Activated CD4-positive, alpha-beta T cell treated with anti-CD3 and anti-CD28 coated beads, Interleukin-2, amount 10 ng/mL, durations not matched to agents 7 days and 5 days (primary cell): ENCODE results near the gene LSM2. TPM values are rescaled to one million over a fixed set of nuclear protein-coding genes. Genes with fewer than 3 reads are reported as not detected.
"Not testable (repeated sequence)": the region's sequence is repeated elsewhere in the genome, so short reads cannot be mapped to it uniquely, and the experiment has no call there.

Experiments
- CTCF ChIA-PET: fragments of 350-600 bp; sonication (Branson Sonifier 250); formaldehyde crosslinking; loops from one replicate; lab custom pipeline; 2021; ENCODE audit warnings: antibody characterized with exemption; lab: Charles Lee
- POLR2A ChIA-PET: fragments of 350-600 bp; sonication (Branson Sonifier 250); formaldehyde crosslinking; loops from one replicate; lab custom pipeline; 2021; ENCODE audit warnings: antibody characterized with exemption; lab: Charles Lee
- DNase-seq: peaks from one replicate; pipeline ENCODE4 v3.0.0-alpha.2; 2020
- H3K27ac Mint-ChIP-seq: one replicate; pipeline ENCODE4 v1.8.0; 2021; ENCODE audit warnings: mild to moderate bottlenecking, moderate library complexity, mixed read lengths
- H3K27me3 Mint-ChIP-seq: one replicate; pipeline ENCODE4 v1.8.0; 2021; ENCODE audit warnings: mixed read lengths
- H3K36me3 Mint-ChIP-seq: one replicate; pipeline ENCODE4 v1.8.0; 2021; ENCODE audit warnings: low read depth, mixed read lengths
- H3K4me1 Mint-ChIP-seq: one replicate; pipeline ENCODE4 v1.8.0; 2021; ENCODE audit warnings: mixed read lengths
- H3K4me3 Mint-ChIP-seq: one replicate; pipeline ENCODE4 v1.8.0; 2021; ENCODE audit warnings: mild to moderate bottlenecking, moderate library complexity, mixed read lengths
- H3K9me3 Mint-ChIP-seq: one replicate; pipeline ENCODE4 v1.8.0; 2021; ENCODE audit warnings: mixed read lengths
- total RNA-seq, 2 experiments: library from RNA; stranded (reverse); gene quantifications; one replicate each; pipeline ENCODE4 v1.2.3, GENCODE V29; 2021

Gene LSM2
- 100 to 1,000 TPM; 103 to 109 TPM for total RNA-seq

DNA sequence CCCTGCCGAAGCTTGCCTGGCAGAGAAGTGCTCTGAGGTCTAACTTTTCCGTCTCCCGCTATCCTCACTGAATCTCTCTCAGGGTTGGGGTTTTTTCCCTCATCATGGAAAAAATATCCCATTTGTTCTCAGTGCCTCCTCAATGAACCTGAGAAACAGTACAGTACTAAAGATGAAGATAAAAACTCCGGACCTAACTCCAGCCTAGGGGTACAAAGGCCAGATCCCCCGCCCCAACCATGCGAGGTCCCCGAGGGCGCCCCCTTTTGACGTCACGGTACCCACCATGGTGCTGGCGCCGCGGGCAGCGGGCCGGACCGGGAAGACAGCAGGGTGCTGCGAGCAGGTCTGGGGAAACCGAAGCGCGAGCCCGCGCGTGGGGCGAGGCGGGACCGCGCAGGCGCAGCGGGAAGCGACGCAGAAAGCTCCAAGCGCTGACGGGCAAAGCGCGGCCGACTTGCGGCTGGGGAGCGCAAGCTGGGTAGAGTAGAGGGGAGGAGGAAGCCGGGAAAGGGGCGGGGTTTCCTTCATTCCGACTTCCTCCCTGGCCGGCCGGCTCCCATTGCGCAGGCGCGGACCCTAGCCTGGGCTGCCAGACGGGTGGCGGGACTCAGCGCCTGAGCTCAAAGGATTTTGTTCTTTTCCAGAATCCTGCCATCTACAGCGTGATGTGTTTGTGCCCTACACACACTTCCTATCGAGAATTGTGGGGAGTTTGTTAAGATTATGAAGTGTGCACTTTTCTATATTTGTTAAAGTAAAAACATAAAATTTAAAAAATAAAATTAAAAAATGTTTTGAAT, at the start of gene LSM2:
Gene LSM2 (minus strand): TSS at position 497 of the 803 bp plus-strand sequence. CDS start 209 bp downstream, at position 288.
- DNase-seq: peak; percentile 97
- ChIA-PET POLR2A (interaction anchor here (0.6 to 1.2 kb wide), 7 partner anchors 9 to 70 kb away, joined by 3 to 13 read pairs (median 4); partner anchors contain the start of genes CLIC1, HSPA1A, HSPA1L and MSH5), CTCF (interaction anchor here (0.5 to 4.1 kb wide), 14 partner anchors 8 to 325 kb away, joined by 3 to 29 read pairs (median 4); partner anchors contain the start of genes HSPA1A, HSPA1L and VARS1)
- H3K27ac Mint-ChIP-seq: peak within 1 kb of the TSS; percentile 91
- peaks cover 33% of the 10 kb centered on the region for H3K36me3 Mint-ChIP-seq
- no peaks in the 10 kb centered on the region for H3K9me3 Mint-ChIP-seq
- no peaks in the 10 kb centered on the region for H3K27me3 Mint-ChIP-seq
- H3K4me1 Mint-ChIP-seq: peaks cover 33% of the 10 kb centered on the region
- peak within 1 kb of the TSS; percentile 94 for H3K4me3 Mint-ChIP-seq

DNA sequence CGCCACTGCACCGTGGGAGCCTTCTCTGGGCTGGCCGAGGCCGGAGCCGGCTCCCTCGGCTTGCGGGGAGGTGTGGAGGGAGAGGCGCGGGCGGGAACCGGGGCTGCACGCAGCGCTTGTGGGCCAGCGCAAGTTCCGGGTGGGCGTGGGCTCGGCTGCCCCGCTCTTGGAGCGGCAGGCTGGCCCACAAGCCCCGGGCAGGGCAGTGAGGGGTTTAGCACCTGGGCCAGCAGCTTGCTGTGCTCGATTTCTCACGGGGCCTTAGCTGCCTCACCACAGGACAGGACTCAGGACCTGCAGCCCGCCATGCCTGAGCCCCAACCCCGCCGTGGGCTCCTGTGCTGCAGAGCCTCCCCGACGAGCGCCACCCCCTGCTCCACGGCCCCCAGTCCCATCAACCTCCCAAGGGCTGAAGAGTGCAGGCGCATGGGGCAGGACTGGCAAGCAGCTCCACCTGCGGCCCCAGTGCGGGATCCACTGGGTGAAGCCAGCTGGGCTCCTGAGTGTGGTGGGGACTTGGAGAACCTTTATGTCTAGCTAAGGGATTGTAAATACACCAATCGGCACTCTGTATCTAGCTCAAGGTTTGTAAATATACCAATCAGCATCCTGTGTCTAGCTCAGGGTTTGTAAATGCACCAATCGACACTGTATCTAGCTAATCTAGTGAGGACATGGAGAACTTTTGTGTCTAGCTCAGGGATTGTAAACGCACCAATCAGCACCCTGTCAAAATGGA, 45.4 kb upstream of the LSM2 start:
- CTCF ChIA-PET: interaction anchor here (0.6 to 1.3 kb wide), 3 partner anchors 13 to 112 kb away, joined by 3 read pairs; no protein-coding TSS in a partner anchor
- POLR2A ChIA-PET, H3K27ac Mint-ChIP-seq, H3K27me3 Mint-ChIP-seq, H3K36me3 Mint-ChIP-seq, H3K9me3 Mint-ChIP-seq, DNase-seq, H3K4me3 Mint-ChIP-seq, H3K4me1 Mint-ChIP-seq: not testable (repeated sequence)

DNA sequence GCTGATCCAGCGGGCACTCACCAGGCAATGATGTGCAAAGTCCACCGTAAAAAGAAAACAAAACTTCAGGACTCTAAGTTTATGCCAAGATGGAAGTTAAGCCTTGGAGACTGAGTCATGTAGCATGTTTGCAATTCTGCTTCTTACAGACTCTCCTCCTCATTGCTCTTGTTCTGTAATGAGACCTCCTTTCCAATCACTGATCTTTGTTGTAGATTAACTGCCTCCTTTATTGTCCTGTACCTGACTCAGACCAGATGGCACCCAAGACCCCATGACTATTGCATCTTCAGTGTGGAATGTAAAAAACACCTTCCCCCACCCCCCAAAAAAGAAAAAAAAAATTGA, 44.7 kb upstream of the LSM2 start:
- H3K36me3 Mint-ChIP-seq: peaks cover 1% of the 10 kb centered on the region
- no peak overlapping the region for H3K4me3 Mint-ChIP-seq
- H3K27ac Mint-ChIP-seq: no peak overlapping the region
- ChIA-PET CTCF (interaction anchor here (0.6 to 1.3 kb wide), 3 partner anchors 12 to 122 kb away, joined by 3 read pairs; no protein-coding TSS in a partner anchor), POLR2A (no interaction called here)
- peaks cover 6% of the 10 kb centered on the region for H3K9me3 Mint-ChIP-seq
- DNase-seq: no peak
- no peaks in the 10 kb centered on the region for H3K27me3 Mint-ChIP-seq
- no peaks in the 10 kb centered on the region for H3K4me1 Mint-ChIP-seq

DNA sequence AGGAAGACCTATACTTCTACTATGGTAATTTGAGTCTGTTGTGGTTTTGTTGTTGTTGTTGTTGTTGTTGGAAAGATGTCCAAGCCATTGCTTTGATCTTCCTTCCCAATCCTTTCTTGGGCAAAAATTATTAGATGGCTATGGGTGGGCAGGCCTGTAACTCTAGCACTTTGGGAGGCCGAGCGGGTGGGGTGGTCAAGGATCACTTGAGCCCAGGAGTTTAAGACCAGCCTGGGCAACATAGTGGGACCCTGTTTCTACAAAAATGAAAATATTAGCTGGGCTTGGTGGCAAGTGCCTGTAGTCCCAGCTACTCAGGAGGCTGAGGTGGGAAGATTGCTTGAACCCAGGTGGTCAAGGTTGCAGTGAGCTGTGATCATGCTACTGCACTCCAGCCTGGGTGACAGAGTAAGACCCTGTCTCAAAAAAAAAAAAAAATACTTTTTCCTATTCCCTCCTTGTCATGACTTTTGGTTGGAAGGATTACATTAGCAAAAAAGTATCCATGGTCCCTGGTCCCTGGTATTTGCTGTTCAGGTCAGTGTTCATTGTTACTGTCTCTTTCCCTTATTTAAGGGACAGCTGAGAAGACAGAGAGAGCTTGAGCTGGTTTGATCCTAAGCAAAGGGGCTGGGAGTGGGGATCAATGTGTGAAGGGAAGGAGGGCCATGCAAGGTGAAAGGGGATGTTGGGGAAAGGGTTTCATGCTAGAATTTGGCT, 44.2 kb upstream of the LSM2 start:
- ChIA-PET POLR2A (no interaction called here), CTCF (interaction anchor here (0.6 to 1.3 kb wide), 2 partner anchors 11 to 121 kb away, joined by 3 read pairs; no protein-coding TSS in a partner anchor)
- H3K27ac Mint-ChIP-seq: no peak overlapping the region
- no peak overlapping the region for H3K4me3 Mint-ChIP-seq
- H3K9me3 Mint-ChIP-seq: peaks cover 6% of the 10 kb centered on the region
- H3K4me1 Mint-ChIP-seq: no peaks in the 10 kb centered on the region
- H3K36me3 Mint-ChIP-seq: peaks cover 1% of the 10 kb centered on the region
- DNase-seq: no peak
- H3K27me3 Mint-ChIP-seq: no peaks in the 10 kb centered on the region

DNA sequence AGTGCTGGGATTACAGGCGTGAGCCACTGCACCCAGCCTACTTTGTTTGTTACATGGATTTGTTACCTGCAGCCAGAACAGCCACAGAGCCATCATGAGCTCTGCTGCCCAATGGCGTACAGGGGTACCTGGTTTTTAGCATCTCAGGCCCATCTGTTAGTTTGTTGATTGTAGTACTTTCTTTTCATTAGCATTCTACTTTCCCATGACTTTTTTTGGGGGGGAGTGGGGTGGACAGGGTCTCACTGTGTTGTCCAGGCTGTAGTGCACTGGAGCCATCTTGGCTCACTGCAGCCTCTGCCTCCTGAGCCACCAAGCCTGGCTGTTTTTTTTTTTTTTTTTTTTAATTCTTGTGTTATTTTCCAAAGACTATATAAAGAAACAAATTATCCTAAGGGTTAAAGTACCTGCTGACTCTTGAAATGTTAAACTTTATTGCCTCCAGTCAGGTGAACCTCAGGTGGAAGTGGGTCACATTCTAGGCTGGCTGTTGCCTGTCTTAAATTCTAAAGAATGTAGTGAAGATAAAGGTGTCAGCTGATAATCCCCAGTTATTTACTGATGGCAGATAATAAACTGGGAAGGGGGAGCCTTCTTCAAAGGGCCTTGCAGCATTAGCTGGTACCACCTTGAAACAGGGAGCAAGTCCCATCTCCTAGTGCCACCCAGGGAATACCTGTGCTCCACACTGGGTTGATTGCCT, 40.7 kb upstream of the LSM2 start:
- POLR2A ChIA-PET: no interaction called here
- no peak overlapping the region for H3K4me3 Mint-ChIP-seq

DNA sequence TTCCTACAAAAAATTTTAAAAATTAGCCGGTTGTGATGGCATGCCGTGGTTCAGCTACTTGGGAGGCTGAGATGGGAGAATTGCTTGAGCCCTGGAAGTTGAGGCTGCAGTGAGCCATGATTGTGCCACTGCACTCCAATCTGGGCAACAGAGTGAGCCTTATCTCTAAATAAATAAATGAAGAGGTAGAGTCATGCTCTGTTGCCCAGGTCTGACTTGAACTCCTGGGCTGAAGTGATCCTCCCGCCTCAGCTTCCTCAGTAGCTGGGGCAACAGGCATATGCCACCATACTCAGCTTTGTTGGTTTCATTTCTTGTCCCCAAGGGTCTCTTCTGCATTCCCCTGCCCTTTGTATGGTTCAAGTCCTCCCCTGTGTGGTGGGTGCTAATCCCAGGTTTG, 37.7 kb upstream of the LSM2 start:
- POLR2A ChIA-PET: no interaction called here
- Mint-ChIP-seq H3K9me3 (no peaks in the 10 kb centered on the region), H3K4me3 (no peak overlapping the region), H3K27me3 (no peaks in the 10 kb centered on the region), H3K4me1 (peaks cover 3% of the 10 kb centered on the region), H3K27ac (no peak overlapping the region), H3K36me3 (peaks cover 16% of the 10 kb centered on the region)
- CTCF ChIA-PET: interaction anchor here (0.5 to 1.6 kb wide), 3 partner anchors 9 to 222 kb away, joined by 3 to 5 read pairs (median 4); partner anchors contain the start of gene VWA7
- DNase-seq: no peak

More for the DNA sequence above, 40.7 kb upstream of the LSM2 start:
- H3K27me3 Mint-ChIP-seq: no peaks in the 10 kb centered on the region
- CTCF ChIA-PET: interaction anchor here (0.6 kb wide), 1 partner anchor 9 kb away, joined by 3 read pairs; no protein-coding TSS in a partner anchor
- no peak overlapping the region for H3K27ac Mint-ChIP-seq
- H3K36me3 Mint-ChIP-seq: no peaks in the 10 kb centered on the region
- DNase-seq: no peak
- H3K4me1 Mint-ChIP-seq: no peaks in the 10 kb centered on the region
- H3K9me3 Mint-ChIP-seq: peaks cover under 1% of the 10 kb centered on the region

DNA sequence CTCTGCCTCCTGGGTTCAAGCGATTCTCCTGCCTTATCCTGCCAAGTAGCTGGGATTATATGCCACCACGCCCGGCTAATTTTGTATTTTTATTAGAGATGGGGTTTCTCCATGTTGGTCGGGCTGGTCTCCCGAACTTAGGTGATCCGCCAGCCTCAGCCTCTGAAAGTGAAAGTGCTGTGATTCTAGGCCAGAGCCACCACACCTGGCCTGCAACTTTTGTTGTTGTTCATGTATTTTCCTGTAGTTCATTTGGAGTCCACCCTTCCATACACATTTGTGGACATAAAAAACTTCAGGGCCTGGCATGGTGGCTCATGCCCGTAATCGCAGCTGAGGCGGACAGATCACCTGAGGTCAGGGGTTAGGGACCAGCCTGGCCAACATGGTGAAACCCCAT, 35.3 kb upstream of the LSM2 start:
- no peak for DNase-seq
- CTCF ChIA-PET: interaction anchor here (1.3 kb wide), 1 partner anchor 148 kb away, joined by 3 read pairs; no protein-coding TSS in a partner anchor
- Mint-ChIP-seq H3K27ac (peak overlapping the region; percentile 19), H3K27me3 (no peaks in the 10 kb centered on the region), H3K4me1 (peaks cover 19% of the 10 kb centered on the region), H3K36me3 (peaks cover 36% of the 10 kb centered on the region), H3K4me3 (no peak overlapping the region), H3K9me3 (no peaks in the 10 kb centered on the region)
- POLR2A ChIA-PET: no interaction called here

DNA sequence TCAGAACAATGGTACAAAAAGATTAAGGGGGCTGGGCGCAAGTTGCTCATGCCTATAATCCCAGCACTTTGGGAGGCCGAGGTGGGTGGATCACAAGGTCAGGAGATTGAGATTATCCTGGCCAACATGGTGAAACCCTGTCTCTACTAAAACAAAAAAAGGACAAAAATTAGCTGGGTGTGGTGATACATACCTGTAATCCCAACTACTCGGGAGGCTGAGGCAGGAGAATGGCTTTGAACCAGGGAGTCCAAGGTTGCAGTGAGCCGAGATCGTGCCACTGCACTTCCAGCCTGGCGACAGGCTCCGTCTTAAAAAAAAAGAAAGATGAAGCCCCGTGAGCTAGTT, 33.0 kb upstream of the LSM2 start:
- H3K36me3 Mint-ChIP-seq: peaks cover 55% of the 10 kb centered on the region
- POLR2A ChIA-PET, H3K9me3 Mint-ChIP-seq, DNase-seq, H3K27ac Mint-ChIP-seq, H3K27me3 Mint-ChIP-seq, H3K4me3 Mint-ChIP-seq: not testable (repeated sequence)
- CTCF ChIA-PET: interaction anchor here (0.6 to 3.0 kb wide), 7 partner anchors 9 to 149 kb away, joined by 3 to 9 read pairs (median 4); partner anchors contain the start of gene NEU1
- H3K4me1 Mint-ChIP-seq: peaks cover 30% of the 10 kb centered on the region

DNA sequence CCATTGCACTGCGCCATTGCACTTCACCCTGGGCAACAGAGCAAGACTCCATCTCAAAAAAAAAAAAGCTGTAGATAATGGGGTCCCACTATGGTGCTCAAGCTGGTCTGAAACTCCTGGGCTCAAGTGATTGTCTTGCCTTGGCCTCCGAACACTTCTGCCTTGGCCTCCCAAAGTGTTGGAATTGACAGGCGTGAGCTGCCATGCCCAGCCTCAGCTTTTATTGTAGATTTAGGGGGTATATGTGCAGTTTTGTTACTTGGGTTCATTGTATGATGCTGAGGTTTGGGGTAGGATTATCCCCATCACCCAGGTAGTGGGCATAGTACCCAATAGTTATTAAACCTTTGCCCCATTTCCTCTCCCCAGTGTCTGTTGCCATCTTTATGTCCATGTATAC, 32.2 kb upstream of the LSM2 start:
- POLR2A ChIA-PET: interaction anchor here (0.6 to 0.7 kb wide), 2 partner anchors 101 to 182 kb away, joined by 3 read pairs; no protein-coding TSS in a partner anchor
- Mint-ChIP-seq H3K27ac (peak overlapping the region; percentile 46), H3K4me3 (peak overlapping the region; percentile 32), H3K4me1 (peaks cover 33% of the 10 kb centered on the region), H3K9me3 (no peaks in the 10 kb centered on the region), H3K36me3 (peaks cover 55% of the 10 kb centered on the region), H3K27me3 (no peaks in the 10 kb centered on the region)
- CTCF ChIA-PET: interaction anchor here (0.9 to 3.0 kb wide), 8 partner anchors 10 to 160 kb away, joined by 3 to 9 read pairs (median 4); partner anchors contain the start of genes DDAH2 and NEU1
- no peak for DNase-seq

DNA sequence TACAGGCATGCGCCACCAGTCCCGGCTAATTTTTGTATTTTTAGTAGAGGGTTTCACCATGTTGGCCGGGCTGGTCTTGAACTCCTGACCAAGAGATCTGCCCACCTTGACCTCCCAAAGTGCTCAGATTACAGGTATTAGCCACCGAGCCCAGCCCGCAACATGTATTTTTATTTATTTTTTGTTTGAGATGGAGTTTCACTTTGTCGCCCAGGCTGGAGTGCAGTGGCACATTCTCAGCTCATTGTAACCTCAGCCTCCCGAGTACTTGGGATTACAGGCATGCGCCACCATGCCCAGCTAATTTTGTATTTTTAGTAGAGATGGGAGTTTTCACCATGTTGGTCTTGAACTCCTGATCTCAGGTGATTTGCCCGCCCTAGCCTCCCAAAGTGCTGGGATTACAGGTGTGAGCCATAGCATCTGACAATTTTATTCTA, 31.4 kb upstream of the LSM2 start:
- H3K9me3 Mint-ChIP-seq, H3K27ac Mint-ChIP-seq, H3K27me3 Mint-ChIP-seq, DNase-seq: not testable (repeated sequence)
- POLR2A ChIA-PET: interaction anchor here (0.6 to 0.7 kb wide), 2 partner anchors 100 to 181 kb away, joined by 3 read pairs; no protein-coding TSS in a partner anchor
- peak overlapping the region; percentile 97 for H3K4me3 Mint-ChIP-seq
- peaks cover 55% of the 10 kb centered on the region for H3K36me3 Mint-ChIP-seq
- peaks cover 34% of the 10 kb centered on the region for H3K4me1 Mint-ChIP-seq
- CTCF ChIA-PET: interaction anchor here (0.6 to 3.0 kb wide), 6 partner anchors 9 to 159 kb away, joined by 3 to 9 read pairs (median 4); partner anchors contain the start of genes DDAH2, LSM2 and NEU1

DNA sequence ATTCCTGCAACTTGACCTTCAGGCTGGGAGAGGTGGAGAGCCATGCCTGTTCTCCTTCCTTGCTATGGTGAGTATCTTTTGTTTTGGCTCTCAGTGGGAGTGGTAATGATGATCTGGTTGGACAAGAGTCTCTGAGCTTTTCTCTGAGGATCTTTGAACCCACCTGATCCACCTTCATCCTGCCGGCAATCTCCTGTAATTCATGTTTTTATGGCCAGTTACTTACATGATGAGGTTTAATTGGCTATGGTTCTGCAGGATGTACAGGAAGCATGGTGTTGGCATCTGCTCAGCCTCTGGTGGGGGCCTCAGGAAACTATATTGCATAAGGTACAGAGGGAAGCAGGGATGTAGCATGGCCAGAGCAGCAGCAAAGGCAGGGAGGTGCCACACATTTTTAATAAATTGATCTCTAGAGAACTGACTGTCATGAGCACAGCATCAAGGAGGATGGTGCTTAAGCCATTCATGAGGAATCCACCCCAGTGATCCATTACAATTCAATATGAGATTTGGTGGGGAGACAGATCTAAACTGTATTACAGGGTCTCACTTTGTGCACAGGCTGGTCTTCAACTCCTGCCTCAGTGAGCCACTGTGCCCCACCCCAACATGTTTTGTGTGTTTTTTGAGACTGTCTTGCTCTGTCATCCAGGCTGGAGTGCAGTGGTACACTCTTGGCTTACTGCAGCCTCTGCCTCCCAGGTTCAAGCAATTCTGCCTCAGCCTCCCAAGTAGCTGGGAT, 30.8 kb upstream of the LSM2 start:
- no peaks in the 10 kb centered on the region for H3K9me3 Mint-ChIP-seq
- H3K27me3 Mint-ChIP-seq: no peaks in the 10 kb centered on the region
- H3K4me1 Mint-ChIP-seq: peaks cover 34% of the 10 kb centered on the region
- H3K27ac Mint-ChIP-seq: peak overlapping the region; percentile 97
- ChIA-PET CTCF (interaction anchor here (0.6 to 3.0 kb wide), 4 partner anchors 22 to 108 kb away, joined by 3 to 8 read pairs (median 4); partner anchors contain the start of genes DDAH2, HSPA1A, HSPA1L and LSM2), POLR2A (interaction anchor here (0.7 kb wide), 1 partner anchor 120 kb away, joined by 3 read pairs; no protein-coding TSS in a partner anchor)
- peak overlapping the region; percentile 97 for H3K4me3 Mint-ChIP-seq
- H3K36me3 Mint-ChIP-seq: peaks cover 55% of the 10 kb centered on the region
- DNase-seq: no peak
